LHCN-M2 (cell line): ENCODE data around the gene TRIM17. TPM values are rescaled to one million over a fixed set of nuclear protein-coding genes. Genes with fewer than 3 reads are reported as not detected.

Source experiments
- DNase-seq: peaks from one replicate; pipeline ENCODE4 v3.0.0-alpha.2; 2012; ENCODE audit warnings: low read depth
- total RNA-seq: library from RNA; depleted of rRNA; stranded (reverse); fragments of >200 nt; gene quantifications from 2 replicates; pipeline ENCODE4 v1.2.3, GENCODE V29; 2014

The TRIM17 gene
- total RNA-seq, 1 experiment from 2014 or later = not detected

DNA sequence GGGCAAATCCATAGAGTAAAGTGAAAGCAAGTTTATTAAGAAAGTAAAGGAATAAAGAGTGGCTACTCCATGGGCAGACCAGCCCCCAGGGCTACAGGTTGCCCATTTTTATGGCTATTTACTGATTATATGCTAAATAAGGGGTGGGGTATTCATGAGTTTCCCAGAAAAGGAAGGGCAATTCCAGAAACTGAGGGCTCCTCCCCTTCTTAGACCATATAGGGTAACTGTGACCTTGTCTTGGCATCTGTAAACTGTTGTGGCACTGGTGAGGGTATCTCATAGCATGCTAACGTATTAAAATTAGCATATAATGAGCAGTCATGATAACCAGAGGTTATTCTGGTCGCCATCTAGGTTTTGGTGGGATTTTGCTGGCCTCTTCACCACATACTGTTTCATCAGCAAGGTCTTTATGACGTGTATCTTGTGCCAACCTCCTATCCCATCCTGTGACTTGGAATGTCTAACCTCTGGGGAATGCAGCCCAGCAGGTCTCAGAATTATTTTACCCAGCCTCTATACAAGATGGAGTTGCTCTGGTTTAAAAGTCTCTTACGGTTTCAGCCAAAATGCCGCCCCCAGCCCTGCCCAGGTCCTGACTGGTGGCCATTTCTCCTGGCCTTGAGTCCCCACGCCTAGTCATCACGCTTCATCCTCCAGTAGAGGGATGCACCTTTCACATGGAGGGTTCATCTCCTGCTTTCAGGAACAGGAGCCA lies 982 bp upstream of the TRIM17 start:
- DNase-seq = no peak

DNA sequence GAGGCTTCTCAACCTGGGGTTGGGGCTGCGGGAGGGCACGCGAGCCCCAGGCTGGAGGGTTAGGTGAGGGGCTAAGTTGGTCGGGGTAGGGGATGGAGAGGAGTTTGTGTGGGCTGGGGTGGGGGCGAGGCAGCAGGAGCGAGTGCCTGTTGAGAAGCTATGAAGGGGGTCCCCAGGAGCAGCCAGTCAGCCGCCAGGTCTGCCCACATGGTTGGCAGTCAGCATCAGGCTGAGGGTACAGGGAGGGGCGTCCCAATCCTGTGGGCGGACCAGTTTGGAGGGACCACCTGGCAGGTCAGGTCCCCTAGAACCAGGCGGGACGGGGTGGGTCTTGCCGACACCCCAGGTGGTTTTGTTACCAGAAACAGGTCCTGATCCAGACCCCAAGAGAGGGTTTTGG lies 400 bp upstream of the TRIM17 start:
- no peak for DNase-seq

DNA sequence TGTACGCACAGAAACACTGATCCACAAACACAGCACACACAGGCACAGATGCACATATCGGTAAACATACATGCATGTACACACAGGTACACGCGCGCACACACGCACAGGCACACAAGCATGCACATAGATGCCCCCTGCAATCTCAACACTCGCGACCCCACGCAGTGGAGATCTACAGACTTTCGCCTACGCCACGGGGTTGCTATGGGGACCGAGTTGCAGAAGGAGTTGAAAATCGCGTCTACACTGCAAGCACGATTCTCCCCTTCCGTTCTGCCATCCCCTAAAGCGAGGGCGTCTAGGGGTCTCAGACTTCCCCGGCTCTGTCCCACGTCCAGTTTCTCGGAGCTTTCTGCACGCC lies 826 bp downstream of the TRIM17 start:
- no peak for DNase-seq

DNA sequence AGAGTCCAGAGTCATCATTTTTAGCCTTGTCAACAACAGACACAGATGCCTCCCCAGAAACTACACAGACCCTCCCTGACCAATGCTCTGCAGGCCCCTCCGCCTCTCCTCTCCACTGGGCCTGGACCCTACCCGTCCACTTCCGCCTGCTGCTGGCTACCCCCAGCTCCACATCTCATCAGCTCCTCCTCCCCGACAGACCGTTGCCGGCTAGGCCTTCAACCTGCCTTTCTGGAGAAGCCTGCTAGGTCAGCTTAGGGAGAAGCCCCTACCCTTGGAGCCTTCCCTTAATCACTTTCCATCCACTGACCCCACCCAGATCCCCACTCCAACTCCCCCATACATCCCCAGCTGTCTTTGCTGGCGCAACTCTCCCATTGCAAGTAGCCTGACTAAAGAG lies 1.4 kb downstream of the TRIM17 start:
- no peak for DNase-seq

DNA sequence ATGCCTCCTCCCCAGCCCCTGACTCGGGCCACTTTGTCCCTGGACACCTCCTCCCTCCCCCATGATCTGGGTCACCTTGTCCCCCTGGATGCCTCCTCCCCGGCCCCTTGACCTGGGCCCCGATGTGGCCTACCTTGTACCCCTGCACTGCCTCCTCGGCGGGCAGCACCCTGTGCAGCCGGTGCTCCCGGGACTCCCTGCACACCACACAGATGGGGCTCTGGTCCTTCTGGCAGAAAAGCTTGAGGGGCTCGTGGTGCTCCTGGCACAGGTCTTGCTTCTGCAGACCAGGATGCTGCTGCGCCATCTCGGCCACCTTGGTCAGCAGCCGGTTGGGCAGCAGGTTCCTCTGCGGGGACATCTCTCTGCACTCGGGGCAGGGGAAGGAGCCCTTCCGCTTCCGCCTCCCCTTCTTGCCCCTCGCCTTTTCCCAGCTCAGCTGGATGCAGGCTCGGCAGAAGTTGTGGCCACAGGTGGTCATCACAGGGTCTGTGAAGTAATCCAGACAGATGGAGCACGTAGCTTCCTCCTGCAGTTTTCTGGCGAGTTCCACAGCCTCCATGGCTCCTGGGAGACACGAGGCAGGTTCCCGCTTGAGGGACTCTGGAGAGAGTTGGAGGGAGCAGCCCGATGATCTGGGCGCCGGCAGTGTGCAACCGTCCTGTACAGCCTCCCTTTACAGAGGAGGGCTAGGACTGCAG lies 2.0 kb downstream of the TRIM17 start:
- no peak for DNase-seq

DNA sequence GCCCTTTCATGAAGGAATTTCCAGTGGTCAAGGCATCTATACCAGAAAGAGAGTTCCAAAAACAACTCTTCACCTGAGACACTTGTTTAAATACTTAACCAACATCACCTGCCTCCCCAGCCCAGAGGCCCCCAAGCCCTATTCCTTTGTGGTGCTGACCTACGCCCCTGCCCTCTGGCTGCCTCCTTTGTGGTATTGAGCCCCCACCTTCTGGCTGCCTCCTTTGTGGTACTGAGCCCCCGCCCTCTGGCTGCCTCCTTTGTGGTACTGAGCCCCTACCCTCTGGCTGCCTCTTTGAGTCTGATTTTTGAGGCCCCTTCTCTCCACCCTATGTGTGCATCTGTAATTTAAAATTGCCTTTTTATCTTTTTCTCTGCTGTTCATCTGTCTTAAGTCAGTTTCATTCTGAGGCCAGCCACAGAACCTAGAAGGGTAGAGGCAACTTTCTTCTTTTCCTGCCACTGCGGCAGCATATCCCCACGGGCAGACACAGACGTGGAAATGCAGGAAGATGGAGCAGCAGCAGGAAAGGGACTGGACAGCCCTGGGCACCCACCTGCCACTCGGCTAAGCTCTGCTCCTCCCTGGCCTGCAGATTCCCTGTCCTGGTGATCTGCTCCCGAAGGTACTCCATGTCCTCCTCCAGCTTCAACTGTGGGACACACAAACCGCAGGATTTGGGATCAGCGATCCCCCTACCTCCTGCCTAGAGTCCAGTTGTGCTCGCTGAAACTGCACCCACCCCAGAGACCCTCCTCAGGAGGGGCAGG lies 3.2 kb downstream of the TRIM17 start:
- no peak for DNase-seq

DNA sequence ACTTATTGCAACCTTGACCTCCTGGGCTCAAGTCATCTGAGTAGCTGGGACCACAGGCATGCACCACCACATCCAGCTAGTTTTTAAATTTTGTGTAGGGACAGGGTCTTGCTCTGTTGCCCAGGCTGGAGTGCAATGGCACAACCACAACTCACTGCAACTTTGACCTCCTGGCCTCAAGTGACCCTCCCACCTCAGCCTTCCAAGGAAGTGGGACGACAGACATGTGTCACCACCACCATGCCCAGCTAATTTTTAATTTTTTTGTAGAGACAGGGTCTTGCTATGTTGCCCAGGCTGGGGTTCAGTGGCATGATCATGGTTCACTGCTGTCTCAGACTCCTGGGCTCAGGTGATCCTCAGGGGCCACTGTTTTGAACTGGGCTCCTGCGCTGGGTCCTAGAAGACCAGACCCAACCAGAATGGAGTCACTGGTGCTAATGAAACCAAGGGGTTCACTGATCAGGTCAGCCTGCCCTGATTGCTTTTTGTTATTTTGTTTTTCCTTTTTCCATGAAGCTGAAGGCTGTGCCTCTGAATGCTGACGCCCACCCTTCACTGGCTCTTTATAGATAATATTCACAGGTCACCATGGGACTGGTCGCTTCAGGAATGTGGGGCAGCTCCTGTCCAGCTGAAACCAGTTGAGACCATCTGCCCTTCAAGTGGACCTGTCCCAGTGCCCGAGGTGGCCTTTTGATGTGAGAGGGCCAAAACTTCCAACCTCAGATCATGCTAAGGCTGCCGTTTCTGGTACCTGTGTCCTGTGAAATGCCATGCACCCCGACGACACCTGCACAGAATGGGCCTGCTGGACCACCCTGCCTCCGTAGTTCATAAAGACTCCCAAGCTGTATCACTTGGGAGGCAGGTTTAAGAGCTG lies 4.9 kb downstream of the TRIM17 start:
- no peak for DNase-seq

DNA sequence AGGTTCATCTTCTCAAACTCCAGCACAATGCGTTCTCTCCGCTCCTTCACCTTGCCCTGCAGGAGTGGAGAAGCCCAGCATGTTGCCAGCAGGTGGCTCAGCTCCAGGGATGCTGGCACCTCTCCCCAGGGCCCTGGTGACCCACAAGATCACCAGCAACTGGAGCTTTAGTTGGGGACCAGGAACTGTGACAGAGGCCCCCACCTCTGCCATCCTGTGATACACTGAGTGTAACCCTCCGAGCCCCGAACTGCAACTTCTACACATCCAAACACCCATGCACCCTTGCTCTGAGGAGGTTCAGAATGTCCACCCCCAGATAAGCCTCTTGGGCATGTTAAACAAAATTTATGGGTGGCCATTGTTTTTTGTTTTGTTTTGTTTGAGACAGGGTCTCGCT lies 5.5 kb downstream of the TRIM17 start:
- no peak for DNase-seq

DNA sequence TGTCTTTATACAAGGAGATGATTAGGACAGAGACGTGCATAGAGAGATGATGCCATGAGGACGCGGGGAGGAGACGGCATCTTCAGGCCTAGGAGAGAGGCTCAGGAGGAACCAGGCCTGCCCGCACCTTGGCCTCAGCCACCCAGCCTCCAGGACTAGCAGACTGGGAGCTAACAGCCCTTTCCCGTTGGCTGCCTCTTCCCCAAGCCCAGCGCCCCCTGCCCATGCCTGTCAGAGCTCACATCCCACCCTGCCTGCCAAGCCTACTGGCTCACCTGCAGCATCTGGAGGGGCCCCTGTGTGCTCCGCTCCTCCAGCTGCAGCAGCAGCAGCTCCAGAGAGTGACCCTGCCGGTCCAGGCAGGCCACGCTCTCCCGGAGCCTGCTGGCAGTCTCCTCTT lies 6.0 kb downstream of the TRIM17 start:
- DNase-seq = no peak

DNA sequence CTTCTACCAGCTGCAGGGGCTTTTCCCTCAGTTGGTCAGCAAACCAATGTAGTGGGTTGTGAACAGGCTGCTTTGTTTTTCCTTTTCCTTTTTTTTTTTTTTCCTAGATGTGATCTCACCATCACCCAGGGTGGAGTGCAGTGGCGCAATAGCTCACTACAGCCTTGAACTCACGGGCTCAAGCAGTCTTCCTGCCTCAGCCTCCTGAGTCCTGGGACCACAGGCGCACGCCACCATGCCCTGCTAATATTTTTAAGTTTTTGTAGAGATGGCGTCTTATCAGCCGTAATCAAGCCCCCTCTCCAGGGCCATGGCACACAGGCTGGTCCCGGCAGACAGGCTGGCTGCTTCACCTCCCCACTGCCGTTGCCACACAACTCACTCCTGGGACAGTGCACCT lies 6.6 kb downstream of the TRIM17 start:
- no peak for DNase-seq

DNA sequence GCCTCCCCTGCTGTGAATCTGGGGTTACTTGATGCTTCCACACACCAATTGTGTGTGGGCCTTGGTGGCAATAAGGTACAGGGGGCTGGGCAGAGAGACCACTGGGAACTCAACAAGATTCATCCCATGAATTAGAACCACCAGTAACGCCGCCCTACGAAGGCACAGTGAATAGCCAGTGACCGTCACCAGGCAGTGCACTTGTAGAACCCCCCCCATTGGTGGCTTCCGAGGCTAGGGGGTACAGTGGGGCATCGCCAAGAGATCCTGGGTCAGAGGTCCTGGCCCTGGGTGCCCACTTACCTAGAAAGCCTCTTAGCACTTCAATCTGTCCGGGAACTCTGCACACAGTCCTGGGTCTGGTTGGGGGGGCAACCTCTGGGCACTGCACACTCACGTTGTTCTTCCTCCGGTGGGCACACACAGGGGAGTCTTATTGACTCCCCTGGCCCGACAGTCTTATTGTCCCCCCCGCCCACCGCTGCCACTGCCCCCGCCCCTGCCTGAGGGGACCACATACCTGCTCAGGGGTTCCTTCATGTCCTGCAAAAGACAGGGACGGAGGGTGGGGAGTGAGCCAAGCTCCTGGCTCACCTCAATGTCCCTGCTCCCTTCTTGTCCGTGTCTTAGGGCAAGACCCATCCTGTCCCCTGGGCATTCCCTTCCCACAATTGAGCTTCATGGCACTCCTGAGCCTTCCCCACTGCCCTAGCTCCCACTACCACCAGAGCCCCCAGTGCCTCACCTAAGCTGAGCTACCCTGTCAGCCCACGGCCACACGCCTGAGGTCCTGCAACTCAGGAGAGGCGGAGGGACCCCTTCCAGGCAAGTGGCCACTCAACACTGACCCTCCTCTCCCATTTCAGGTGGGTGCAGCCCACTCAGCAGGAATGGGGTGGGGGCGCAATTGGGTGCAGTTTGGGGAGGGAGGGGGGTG lies 7.5 kb downstream of the TRIM17 start:
- DNase-seq = no peak

DNA sequence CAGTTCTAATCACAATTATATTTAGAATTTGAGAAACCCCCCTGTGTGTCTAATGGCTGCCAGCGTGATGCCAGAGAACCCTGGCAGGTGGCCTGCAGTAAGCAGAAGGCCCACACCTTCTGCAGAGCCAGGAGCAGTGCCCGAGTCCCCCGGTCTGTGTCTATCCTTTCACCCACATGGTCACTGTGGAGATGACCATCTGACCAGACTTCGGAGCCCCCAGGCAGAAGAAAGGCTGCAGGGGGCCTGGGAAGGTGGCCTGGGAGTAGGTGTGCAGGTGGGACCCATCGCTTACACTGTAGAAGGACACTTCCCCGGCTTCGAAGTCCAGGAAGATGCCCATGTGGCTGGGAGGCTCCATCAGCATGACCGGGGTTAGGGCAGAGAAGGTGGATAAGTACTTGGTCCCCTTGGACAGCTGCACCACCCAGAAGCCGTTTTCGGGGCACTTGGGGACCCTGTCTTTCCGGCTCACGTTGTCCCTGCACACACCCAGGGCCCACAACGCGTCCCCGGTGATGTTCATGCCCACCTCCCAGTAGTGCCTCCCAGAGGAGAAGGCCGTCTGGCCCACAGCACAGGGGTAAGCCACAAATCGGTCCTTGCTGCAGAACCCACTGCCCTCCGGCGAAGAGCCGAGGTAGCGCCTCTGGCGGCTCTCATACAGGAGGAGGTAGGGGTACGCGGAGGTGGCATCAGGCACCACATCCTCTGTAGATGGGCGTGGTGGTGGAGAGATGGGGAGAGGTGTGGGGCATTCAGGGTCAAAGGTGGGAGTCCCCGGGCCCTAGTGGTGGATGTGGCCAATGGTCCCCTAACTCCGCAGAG lies 8.4 kb downstream of the TRIM17 start:
- DNase-seq = no peak

DNA sequence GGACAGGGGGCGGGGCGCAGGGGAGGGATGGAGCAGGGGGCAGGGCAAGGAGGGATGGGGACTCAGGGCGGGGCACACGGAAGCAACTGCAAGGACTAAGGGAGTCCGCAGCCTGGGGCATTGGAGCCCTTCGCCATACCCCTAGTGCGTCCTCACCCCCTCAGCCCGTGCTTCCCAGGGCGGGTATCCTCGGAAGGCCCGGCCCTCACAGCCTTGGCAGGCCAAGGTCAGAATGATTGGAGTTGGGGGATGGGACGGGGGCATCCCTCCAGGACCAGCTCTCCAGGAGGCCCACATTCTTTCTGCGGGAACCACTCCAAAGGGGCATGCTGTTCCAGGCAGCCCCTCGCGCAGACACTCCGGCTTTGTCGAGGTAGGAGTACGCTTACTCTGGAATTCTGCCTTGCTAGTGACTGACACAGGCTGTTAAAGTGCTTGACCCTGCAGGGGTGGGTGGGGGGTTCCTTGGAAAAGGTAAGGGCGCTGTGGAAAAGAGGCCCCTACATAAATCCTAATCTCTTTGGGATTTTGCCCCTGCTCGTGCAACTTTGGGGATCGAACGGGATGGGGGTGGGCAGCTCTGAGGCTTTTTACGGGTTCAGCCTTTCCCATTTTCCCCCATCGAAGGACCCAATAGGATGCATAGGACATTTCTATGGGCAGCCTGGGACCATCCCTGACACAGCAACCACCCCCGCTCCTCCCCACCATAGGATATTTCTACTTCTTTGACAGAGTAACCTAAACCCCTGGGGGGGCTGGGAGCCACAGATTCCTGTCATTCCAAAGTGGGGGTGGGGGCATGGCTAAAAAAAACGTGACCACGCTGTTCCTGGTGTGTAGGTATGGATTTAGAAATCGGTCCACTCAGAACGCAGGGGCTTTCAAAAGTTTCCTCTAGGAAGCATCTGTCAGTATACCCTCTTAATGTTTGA lies 9.3 kb downstream of the TRIM17 start:
- no peak for DNase-seq

DNA sequence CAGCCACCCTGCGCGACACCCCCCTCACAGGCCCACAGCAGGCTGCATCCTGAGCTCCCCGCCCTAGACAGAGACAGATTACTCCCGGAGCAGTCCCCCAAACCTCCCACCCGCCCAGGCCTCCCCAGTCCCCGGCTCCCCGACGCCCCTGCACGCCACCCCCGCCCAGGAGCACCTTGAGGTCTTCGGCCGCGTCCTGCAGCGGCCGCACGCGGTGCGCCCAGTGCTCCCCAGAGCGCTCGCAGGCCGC lies 10.8 kb downstream of the TRIM17 start:
- no peak for DNase-seq

DNA sequence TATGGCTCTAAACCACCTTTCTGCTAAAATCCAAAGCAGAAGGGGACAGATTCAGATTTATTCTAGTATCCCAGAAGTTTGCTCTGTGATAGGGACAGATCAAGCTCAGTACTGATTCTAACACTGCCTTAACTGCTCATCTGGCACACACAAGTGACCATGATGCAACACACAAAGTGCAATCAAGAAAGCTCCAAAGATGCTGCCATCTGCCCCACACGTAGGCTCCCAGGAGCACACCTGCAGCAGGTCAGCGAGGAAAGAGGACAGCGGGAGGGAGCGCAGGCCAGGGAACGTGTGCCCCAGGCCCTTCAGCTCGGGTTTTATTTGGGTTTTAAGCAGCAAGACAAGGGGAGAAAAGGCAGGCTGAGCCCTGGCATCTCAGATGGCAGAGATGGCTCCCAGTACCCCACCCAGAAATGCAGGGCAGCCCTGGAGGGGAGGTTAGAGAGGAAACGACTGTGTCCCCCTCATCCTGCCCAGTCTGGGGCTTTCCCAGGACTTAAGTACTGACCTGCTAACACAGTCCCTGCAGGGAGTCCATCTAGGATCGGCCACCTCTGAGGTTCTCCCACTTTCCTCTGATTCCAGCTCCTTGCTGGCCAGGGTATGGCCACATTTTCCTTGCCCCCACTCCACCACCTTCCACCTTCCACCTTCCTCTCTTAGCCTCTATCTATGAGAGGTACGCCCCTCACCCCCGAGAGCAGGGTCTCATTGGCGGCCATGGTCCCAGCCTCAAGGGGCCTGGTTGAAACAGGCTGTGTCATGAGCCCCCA lies 11.3 kb downstream of the TRIM17 start:
- DNase-seq = no peak

DNA sequence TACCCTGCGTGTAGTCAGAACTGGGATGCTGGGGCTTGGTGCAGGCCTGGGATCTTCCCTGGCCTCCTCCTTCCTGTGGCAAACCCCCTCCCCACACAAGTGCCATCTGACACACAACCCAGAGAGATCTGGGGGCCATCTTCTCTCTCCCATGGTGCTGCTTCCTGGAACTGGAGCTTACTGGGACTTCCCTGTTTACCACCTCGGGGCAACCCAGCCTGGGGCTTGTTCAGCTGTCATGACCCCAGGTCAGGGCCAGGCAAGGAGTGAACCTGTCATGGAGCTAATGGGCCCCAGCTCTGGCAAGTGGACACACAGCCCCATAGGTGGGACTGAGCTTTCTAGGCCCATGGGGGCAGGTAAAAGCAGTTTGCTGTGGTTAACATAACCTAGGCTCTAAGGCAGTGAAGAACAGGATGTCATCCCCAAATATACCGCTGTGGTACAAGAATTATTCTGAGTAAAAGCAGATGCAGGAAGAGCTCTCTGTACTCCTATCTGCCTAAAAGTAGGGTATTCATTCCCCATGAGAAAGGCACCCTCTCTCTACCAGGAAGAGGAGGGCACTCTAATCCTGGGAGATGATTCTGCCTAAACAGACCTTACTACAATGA lies 12.4 kb downstream of the TRIM17 start:
- no peak for DNase-seq

DNA sequence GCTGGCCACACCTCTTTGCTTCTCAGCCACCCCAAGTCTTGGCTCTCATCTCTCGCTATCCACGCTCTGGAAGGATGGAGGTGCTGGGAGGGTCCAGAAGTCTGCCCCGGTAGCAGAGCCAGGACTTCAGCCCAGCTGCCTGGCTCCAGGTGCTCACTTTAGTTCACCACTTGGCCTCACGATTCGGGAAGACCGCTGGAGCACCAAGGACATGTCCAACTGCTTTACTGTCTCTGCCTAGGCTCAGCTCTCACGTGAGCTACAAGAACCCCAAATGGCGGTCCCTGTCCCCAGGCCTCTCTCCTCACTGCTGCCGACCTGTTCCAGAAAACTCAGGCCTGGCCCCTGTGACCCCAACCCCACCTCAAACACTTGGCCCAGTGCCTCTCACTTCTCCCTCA lies 13.4 kb downstream of the TRIM17 start:
- DNase-seq = no peak

DNA sequence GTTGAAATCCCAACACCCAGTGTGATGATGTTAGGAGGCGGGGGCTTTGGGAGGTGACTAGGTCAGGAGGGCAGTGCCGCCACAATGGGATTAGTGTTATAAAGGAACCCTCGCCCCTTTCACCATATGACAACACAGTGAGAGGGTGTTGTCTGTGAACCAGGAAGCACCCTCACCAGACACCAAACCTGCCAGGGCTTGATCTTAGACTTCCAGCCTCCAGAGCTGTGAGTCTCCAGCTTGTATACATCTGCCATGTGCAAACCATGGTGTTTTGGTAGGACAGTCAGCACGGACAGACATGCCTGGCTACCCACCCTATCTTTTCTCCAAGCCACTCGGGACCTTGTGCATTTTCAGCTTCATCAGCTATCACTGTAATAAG lies 14.0 kb downstream of the TRIM17 start:
- no peak for DNase-seq
